Stimulated activated CD8-positive, alpha-beta memory T cell treated with anti-CD3 and anti-CD28 coated beads, Interleukin-15, amount 100 ng/mL, for 48 hours (primary cell): ENCODE results near the gene KLF7.
"Not testable (repeated sequence)": the region's sequence is repeated elsewhere in the genome, so short reads cannot be mapped to it uniquely, and the experiment has no call there.

Experiments used
- DNase-seq, 2 donors: peaks; one replicate each; pipeline ENCODE4 v3.0.0-alpha.2; 2020; ENCODE audit warnings: low read depth in 2 of 2

Gene KLF7

DNA sequence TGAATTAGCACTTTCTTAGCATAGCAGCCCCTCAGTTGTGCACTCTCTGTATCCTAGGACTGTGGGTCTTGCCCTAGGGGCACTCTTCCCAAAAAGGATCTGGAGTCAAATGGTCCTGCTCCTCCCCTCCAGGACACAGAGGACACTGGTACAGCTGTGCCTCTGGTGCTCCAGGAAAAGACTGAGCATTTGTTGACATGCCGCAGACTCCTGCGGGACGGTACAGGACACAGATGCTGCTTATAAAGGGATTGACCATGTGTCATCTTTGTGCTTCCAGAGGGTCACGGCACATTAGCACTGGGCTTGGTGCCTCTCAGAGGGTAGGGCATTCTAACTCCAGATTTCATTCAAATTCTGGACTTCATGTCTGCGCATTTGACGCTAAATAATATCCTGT, 110.5 kb downstream of the KLF7 start:
- no peak for DNase-seq

DNA sequence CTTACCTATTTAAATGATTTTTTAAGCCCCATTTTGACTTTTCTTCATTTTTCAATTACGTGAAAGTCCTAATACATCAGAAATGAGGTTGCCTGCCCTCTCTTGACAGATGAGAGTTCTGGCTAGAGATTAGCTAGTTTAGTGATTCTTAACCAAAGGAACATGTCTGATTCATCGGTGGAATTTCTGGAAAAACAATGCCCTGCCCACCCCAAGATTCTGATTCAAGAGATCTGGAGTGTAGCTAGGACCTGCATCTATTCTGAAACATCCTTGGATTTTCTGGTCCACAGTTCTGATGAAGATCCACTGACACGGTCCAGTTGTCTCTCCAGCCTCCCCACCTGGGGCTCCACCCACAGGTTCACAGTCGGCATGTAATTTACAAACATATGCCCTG, 111.2 kb downstream of the KLF7 start:
- no peak for DNase-seq

DNA sequence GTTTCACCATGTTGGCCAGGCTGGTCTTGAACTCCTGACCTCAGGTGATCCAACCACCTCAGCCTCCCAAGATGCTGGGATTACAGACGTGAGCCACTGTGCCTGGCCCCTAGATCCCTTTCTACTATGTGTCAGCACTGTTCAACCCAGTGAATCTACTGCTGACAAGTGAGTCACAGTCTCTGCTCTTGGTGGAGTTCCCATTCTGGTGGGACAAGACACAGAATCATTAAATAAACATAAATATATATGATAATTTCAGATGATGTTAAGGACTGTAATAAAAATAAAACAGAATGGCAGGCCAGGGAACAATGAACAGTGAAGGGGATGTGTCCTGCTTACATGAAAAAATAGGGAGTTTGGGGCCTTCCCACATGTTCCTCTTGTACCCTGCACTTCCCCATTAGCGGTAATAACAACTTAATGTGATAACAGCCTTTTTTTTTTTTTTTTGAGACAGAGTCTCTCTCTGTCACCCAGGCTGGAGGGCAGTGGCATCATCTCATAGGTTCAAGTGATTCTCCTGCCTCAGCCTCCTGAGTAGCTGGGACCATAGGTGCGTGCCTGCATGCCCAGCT, 114.3 kb downstream of the KLF7 start:
- DNase-seq: no peak

DNA sequence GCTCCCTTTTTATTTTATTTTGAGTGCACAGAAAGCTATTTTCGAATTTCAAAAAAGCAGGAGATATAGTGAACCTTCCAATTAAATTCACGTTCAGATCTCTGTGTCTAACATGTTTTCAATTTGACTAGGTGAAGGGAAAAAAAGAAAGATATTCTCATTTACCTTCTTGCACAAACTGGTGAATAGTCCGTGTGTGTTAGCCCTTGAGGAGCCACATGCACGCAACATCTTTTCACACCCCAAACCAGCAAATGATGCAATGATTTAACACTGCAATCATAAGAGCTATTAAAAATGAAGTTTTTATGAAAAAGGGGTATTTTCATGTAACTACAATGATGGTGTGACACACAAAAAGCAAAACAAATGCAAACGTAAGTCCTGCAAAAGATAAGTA, 116.6 kb downstream of the KLF7 start:
- no peak for DNase-seq

DNA sequence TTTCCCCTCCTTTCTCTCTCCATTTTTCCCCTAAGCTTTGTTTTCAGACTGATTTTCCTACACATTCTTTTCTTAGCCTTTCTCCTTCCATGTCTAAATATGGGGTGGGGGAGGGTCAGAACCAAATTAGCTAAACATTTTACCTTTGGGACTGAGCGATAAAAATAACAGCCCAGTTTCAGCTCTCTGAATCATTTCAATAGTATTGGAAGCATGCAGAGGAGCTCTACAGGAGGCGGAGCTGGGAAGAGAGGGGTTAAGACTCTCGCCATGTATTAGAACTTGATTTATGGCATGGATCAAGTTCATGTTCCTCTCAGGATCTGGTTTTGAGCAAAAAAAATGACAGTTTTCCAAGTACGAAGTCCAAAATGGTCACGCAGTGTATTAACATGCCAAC, 117.3 kb downstream of the KLF7 start:
- DNase-seq: no peak

DNA sequence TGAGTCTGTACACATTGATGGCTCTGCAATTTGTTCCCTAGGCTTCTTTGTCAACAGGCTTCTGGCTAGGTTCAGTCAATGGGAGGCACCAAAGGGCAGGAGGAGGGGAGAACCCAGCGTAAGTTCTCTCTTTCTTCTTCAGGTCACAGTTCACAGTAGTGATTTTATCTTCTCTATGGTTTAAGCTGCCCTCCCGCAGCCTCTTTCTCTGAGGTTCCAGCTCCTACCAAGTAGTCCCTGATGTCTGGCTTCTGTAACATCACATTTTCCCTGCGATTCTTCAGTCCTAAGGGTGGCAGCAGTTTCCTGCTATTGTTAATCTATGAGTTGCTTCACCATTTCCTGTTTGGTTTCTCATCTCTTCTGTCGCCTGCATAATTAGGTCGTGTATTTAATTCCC, 119.0 kb downstream of the KLF7 start:
- no peak for DNase-seq

DNA sequence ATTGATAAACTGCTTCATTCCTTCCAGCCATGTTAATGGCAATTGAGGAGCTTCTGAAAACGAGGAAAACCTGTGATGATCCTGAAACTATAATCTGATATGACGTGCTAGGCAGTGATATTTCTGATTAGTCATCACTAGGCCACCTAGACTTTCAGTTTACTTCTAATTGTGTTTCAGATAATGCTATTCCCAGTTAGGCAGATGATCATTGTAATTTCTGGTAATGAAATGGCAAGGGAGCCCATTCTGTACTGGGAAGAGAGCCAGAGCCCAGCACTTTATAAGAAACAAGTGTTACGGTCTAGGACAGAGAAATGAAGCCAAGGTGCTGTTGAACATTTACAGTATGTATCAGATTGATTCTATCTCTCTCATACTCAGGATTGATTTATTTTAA, 120.2 kb downstream of the KLF7 start:
- DNase-seq: no peak

DNA sequence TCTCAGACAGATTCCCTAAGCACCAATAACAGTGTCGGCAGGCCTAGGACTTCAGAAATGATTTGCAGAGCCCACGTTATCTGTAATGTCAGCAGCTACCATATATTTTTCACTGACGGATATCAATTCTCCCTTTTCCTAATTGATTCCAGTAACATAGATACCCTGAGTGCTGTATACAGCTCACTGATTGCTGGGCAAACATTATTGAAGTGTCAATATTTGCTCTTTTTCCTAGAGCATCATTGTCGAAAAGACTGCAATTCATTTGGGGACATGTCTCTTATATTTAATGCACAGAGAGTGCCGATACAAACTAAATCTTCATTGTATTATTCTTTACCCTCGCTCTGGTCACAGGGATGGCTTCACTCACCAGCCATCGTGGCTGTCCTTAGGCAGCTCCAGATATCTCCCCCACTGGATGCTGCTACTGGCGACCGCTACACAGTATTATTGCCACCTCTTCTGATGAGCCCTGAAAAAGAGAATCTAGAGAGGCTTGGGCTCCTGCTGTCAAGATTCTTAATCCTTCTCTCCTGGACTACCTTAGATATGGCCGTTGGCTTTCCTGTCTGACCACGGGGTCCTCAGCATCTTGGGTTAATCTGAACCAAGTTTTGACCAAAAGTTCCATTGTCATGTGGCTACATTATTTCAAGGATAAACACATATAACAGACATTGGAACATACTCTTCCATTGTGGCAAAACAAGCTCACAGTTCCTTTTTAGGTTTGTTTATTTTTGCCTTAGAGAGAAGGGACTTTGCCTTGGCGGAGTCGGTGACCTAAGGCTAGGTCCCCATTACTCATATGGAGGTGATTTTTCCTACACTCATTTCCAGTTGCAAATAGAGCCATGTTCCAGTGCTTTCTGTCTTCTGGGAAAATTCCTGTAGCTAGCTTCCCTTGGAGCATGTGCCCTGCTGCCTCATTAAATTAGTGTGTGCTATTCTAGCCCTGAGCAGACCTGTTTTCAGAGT, 121.1 kb downstream of the KLF7 start:
- DNase-seq: no peak

DNA sequence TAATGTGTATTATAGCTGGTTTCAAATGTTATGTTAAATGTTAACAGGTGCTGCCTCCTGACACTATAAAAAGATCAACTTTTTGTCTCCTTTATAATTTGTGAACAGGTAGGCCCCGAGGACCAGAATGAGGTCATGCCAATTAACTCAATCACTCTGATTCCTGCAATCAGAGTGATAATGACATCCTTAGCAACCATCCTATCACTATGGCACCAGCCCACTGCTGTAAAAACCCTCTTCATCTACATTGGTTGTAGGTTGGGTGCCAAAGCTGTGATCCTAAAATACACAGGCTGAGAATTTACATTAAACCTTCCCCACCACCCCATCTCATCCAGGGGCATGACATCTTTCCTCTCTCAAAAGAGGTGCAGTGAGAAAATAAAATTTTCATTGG, 122.9 kb downstream of the KLF7 start:
- no peak for DNase-seq

DNA sequence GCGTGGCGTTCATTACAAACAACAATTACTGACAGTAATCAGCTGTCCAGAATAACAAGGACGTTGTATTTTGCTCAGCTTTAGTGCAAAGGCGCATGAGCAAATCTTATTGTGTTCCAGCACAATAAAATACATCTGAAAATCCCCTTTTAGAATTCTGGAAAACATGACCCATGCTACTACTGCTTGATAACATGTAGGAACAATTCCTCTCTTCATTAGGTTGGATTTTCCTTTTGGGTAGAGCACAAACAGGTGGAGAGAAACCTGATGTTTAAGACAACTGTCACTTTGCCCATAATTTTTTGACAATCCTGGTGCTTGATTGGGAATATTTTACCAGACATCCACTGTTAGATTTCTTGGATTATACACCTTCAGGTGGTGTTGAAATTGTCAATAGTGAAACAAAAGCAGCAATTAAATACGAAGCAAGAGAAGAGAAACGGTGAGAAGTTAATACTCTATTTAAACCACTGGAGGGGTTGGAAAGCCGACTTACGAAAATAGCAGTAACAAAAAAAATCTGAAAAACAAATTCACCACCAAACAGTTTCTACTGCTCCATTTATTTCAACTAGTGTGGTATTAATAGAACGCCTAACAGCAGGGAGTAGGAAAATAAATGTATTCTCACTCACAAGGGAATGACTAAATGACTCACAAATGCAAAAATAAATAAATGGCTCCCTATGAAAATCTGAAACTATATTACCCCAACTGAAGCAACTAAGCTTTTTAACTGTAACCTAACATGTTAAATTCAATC, 123.8 kb downstream of the KLF7 start:
- DNase-seq: no peak

DNA sequence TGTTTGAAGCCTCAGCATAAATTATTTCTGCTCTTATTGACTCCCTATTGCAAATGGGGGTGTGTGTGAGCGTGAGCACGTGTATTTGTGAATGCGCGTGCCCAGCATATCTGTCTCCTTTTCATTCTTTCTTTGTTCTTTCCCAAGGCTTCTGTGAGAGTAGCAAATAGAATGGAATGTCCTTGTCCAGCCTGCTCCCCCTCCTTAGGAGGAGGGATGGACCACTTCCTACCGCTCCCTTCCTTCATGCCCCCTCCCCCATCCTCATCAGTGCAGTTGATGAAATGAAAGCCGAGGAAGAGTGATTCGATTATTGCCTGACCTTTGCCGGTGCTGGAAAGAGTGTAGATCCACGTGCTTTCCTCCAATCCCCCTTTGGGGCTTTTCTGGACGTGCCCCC, 124.5 kb downstream of the KLF7 start:
- DNase-seq: no peak

DNA sequence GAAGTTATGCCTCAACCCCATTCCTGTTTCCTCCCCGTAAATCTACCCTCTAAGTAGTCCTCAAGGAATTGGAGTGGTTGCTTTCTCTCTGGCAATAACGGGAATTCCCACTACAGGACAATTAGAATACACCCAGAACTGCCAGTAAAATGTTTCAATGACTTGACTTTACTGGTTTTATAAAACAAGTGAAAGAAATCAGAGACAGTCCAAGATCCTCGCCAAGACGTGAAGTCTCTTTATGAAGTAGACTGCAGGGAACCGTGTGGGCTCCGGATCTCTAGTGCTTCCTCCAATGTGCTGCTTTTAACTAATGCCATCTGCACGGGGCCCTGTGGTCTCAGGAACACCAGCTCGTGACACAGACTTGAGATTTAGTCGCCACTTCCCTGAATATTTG, 125.1 kb downstream of the KLF7 start:
- no peak for DNase-seq

DNA sequence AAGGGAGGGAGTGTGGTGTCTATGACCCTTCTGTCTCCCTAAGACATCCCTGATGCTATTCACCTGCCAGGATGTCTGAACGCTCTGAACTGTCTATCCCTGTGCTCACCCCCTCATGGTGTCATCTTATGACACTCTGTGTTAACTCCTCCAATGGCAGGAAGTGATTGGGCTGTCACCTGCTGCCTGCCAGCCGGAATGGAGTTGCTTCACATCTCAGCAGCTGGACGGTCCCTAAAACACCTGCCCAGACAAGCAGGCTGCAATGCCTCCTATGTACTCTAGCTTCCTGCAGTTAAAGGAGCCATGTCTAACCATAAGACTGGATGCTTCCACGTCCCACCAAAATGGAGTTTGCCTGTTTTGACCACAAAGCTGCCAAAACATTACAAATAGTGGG, 126.5 kb downstream of the KLF7 start:
- no peak for DNase-seq

DNA sequence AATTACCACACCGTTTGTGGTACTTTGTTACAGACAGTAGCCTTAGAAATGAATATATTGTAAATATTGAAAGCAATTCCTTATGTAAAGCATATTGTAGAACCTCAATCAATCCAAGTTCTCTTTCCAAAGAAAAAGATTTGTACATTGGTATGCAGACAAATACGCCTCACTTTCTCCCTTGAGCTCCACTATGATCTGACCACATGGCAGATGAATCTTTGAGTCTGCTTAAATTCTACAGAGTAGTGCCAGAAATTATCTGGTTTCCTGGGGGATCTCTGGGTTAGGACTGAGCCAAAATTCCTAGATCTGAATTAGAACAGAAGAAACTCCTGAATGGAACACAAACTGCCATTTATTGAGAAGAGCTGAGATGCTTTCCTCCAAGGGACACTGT, 127.4 kb downstream of the KLF7 start:
- DNase-seq: no peak

DNA sequence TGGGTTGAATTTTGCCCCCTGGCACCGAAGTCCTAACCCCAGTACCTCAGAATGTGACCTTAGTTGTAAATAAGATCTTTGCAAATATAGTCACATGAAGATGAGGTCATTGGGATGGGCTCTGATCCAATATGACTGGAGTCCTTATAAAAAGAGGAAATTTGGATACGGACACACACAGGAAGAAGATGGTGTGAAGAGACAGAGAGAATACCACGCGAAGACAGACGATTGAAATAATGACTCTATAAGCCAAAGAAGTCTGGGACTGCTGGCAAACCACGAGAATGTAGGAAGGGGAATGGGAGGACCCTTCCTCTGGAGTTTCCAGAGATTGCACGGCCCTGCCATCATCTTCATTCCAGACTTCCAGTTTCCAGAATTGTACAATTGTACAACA, 127.9 kb downstream of the KLF7 start:
- DNase-seq: no peak

DNA sequence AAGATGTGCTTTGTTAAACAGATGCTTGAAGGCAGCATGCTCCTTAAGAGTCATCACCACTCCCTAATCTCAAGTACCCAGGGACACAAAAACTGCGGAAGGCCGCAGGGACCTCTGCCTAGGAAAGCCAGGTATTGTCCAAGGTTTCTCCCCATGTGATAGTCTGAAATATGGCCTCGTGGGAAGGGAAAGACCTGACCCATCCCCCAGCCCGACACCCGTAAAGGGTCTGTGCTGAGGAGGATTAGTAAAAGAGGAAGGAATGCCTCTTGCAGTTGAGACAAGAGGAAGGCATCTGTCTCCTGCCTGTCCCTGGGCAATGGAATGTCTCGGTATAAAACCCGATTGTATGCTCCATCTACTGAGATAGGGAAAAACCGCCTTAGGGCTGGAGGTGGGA, 128.7 kb downstream of the KLF7 start:
- not testable (repeated sequence) for DNase-seq

DNA sequence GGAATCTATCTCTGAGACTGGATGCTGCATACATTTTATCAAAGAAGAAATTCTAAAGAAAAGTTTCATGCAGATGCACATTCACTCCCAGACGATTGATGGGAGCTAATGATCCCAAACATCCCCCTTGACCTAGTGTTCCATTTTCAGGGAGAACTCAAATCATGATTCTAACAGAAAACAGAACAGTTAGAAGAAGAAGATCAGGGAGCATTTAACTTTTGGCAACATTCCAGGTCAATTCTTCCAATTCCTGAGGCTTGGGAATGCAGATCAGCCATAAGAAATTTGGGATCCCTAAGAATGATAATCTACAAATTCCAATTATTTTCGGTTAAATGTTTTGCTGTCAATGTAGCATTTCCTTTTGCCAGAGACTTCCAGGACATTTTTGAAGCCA, 129.9 kb downstream of the KLF7 start:
- DNase-seq: no peak

DNA sequence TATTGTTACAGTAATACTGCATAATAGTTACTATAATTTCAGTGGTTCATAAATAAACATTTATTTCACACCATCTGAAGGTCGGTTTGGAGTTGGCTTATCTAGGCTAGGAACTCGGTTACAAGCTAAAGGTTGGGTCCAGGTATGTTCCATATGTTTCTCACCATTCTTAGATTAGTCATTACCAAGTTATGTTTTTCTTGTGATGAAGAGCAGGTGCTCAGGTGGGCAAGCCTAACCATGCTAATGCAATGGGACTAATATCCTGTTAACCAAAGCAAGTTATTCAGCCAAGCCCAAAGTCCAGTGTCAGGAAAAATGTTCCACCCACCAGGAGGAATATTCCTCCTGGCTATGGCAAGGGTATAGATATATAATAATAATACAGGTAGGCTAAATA, 133.3 kb downstream of the KLF7 start:
- DNase-seq: no peak
